GM12892 (cell line): ENCODE results near the gene PTPN21.

ENCODE experiments used
- DNase-seq: peaks from one replicate; pipeline ENCODE4 v3.0.0; 2011; ENCODE audit not compliant: insufficient read length
- FAIRE-seq: peaks from 2 replicates; lab custom pipeline; 2011; peaks lifted over from hg19 to GRCh38; lab: Jason Lieb, UNC
- POLR2A ChIP-seq: IDR thresholded peaks from 2 replicates; pipeline ENCODE4 v1.6.1; 2011; ENCODE audit warnings: low read depth, low read length, control low read depth
- POLR2AphosphoS5 ChIP-seq: IDR thresholded peaks from 2 replicates; pipeline ENCODE4 v1.6.1; 2011; ENCODE audit warnings: low read depth, low read length, control low read depth
- TAF1 ChIP-seq: IDR thresholded peaks from 2 replicates; pipeline ENCODE4 v1.6.1; 2011; ENCODE audit warnings: low read depth, mild to moderate bottlenecking, control low read depth, low read length, borderline replicate concordance

Gene PTPN21

GRCh38 chr14:88493392-88494185 lies 61.2 kb downstream of the PTPN21 start:
- FAIRE-seq (no peak), DNase-seq (no peak)
- TF ChIP-seq POLR2A: no peak
- TF ChIP-seq TAF1: no peak
- no peak for TF ChIP-seq POLR2AphosphoS5

GRCh38 chr14:88492272-88493089 lies 62.3 kb downstream of the PTPN21 start:
- FAIRE-seq: peak; percentile 91
- TF ChIP-seq POLR2A: no peak
- TF ChIP-seq TAF1: no peak
- TF ChIP-seq POLR2AphosphoS5: no peak
- peak; percentile 29 for DNase-seq

GRCh38 chr14:88490168-88490567 lies 64.6 kb downstream of the PTPN21 start:
- TF ChIP-seq TAF1: no peak
- TF ChIP-seq POLR2AphosphoS5: no peak
- no peak for TF ChIP-seq POLR2A
- DNase-seq (no peak), FAIRE-seq (no peak)

GRCh38 chr14:88488897-88489296 lies 65.9 kb downstream of the PTPN21 start:
- no peak for TF ChIP-seq POLR2AphosphoS5
- TF ChIP-seq POLR2A: no peak
- TF ChIP-seq TAF1: no peak
- FAIRE-seq (no peak), DNase-seq (no peak)

- TF ChIP-seq TAF1 (no peak), POLR2A (no peak), POLR2AphosphoS5 (no peak)
- DNase-seq (no peak), FAIRE-seq (no peak)
Observed at GRCh38 chr14:88488081-88488480, 66.7 kb downstream of the PTPN21 start.

GRCh38 chr14:88482524-88482923 lies 72.3 kb downstream of the PTPN21 start:
- TF ChIP-seq TAF1: no peak
- no peak for TF ChIP-seq POLR2AphosphoS5
- no peak for TF ChIP-seq POLR2A
- DNase-seq: no peak
- FAIRE-seq: no peak

GRCh38 chr14:88481794-88482193 lies 73.0 kb downstream of the PTPN21 start:
- FAIRE-seq (no peak), DNase-seq (no peak)

GRCh38 chr14:88481059-88481458 lies 73.7 kb downstream of the PTPN21 start:
- DNase-seq: no peak
- no peak for FAIRE-seq
- TF ChIP-seq POLR2A: no peak
- TF ChIP-seq TAF1: no peak
- no peak for TF ChIP-seq POLR2AphosphoS5

More at GRCh38 chr14:88481794-88482193, 73.0 kb downstream of the PTPN21 start:
- TF ChIP-seq POLR2AphosphoS5 (no peak), TAF1 (no peak), POLR2A (no peak)

GRCh38 chr14:88479574-88479987 lies 75.2 kb downstream of the PTPN21 start:
- FAIRE-seq: no peak
- no peak for DNase-seq
- TF ChIP-seq TAF1 (no peak), POLR2AphosphoS5 (no peak), POLR2A (no peak)

- TF ChIP-seq POLR2AphosphoS5 (no peak), POLR2A (no peak), TAF1 (no peak)
- no peak for FAIRE-seq
Observed at GRCh38 chr14:88478931-88479330, 75.9 kb downstream of the PTPN21 start.

GRCh38 chr14:88477513-88478250 lies 77.1 kb downstream of the PTPN21 start:
- no peak for FAIRE-seq
- DNase-seq: no peak
- TF ChIP-seq TAF1 (no peak), POLR2A (no peak), POLR2AphosphoS5 (no peak)

More at GRCh38 chr14:88478931-88479330, 75.9 kb downstream of the PTPN21 start:
- DNase-seq: no peak

GRCh38 chr14:88476825-88477224 lies 78.0 kb downstream of the PTPN21 start:
- no peak for DNase-seq
- TF ChIP-seq POLR2A: no peak
- TF ChIP-seq POLR2AphosphoS5: no peak
- TF ChIP-seq TAF1: no peak
- FAIRE-seq: no peak
